GM21723 (cell line): ENCODE results near the gene NAPA.

Experiments
- ATAC-seq: cut with Tn5 transposase; IDR thresholded peaks from one replicate; pipeline ENCODE4 v1.9.1; 2021; ENCODE audit warnings: mild to moderate bottlenecking, moderate library complexity; ENCODE audit not compliant: unreplicated experiment

NAPA gene

DNA sequence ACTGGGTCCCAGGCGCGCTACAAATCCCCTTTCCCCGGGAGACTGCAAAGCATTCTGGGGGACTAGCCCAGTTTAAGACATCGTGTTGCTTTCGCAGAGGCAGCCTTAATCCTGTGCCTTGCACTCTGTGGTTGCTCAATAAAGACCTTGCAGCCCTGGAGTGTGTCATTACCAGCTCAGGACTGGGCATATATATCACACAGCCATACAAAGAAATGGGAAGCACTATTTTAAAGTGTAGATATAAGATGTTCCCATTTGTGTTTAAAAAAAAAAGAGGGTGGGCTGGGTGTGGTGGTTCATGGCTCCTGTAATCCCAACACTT is 11.1 kb downstream of the NAPA start:
- ATAC-seq, result no peak

DNA sequence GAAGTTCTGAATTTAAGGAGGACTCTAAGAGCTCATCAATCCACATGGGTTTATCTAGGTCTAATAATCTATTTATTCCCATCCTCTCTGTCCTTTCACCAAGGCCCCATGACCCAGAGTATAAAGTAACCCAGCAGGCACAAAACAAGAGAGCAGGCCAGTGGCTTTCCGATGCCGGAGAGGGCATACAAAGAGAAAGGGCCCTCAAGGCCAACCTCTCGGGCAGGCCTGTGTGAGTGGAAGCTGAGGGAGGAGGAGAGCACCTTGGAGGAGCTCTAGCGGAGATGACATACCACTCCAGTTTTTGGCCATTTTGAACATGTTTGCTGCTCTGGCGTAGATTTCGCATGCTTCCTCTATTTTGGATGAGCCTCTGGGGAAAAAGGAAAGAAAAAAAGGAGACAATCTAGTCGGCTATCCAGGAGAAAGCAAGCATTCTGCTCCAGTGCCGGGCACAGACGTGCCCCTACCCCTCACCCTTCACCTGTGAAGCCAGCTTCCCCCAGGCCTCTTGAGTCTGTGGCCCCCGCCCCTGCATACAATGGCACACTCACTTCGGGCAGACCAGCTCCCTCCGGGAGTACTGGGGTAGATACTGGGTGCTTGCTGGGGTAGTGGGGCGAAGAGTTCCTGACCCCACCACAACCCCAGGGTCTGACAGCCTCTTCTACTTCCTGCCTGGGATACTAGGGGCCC is 11.6 kb downstream of the NAPA start:
- no peak for ATAC-seq

- ATAC-seq, result no peak
These were observed 14.7 kb downstream of the NAPA start for GRCh38 chr19:47499863-47500830.

GRCh38 chr19:47499371-47499770 is 15.5 kb downstream of the NAPA start:
- no peak for ATAC-seq

DNA sequence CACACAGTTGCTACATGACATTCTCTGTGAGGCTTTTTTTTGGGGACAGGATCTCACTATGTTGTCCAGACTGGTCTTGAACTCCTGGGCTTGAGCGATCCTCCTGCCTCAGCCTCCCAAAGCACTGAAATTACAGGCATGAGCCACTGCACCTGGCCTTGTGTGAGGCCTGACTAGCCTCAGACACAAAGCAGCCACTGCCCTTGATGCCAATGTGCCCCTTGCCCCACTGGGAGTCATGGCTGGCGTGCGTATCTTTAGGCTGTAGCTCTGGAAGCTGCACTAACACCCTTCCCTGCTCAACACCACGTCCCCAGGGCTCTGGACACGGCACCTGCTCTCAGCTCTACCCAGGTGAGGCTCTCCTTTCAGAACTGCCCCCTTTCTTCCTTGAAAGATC is 16.3 kb downstream of the NAPA start:
- ATAC-seq, result no peak

- ATAC-seq, result no peak
These were observed 16.9 kb downstream of the NAPA start for GRCh38 chr19:47497821-47498520.

- no peak for ATAC-seq
These were observed 17.7 kb downstream of the NAPA start for GRCh38 chr19:47497050-47497766.

DNA sequence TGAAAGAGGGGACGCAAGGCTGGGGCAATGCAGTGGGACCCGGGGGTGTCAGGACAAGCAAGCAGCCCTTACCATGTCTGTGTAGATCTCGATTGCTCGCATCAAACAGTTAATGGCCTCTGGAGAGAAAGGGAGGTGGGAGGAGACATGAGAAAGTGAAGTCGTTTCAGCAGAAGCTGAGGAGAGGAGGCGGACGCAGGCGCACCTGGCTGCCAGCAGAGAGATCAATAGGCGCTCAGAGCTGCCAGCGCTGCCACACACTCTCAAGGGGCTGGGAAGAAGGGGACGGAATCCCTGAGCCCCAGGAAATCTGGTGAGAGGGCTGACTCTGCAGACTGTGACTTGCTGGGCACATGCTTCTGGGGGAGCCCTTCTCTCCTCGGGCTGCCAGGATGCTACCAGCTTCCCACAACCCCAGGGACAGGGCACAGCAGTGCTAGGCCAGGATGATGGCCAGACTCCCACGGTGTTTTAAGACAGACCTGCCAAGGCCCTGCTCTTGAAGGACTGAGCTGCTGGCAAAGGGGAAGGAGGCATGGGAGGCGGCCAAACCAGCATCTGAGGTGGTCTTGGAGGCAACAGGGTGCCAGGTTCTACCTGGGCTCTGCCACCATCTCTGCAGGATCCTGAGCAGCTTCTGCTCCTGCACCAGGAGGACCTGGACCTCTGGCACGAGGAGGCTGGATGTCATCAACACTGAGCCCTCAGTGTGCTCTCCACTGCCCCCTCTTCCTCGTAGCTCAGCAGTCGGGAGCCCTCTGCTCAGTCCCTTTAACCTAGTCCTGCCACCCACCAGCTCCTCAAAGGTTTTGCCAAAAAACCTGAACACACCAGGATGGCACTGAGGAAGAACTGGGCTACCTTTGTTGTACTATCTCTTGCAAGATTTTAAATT is 19.1 kb downstream of the NAPA start:
- ATAC-seq, result no peak

DNA sequence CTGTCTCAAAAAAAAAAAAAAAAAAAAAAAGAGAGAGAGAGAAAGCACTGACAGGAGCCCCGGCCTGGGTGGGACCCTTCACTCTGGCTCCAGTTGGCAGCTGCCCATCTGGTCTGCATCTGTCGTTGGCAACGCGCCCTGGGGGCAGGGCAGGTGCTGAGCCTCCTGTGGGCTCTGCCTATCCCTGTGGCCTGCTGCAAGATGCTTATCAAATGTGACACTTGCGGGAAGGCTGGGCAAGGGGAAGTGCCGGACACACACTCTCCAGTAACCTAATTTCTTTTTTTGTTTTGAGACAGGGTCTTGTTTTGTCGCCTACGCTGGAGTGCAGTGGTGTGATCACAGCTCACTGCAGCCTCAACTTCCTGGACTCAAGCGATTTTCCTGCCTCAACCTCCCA is 20.1 kb downstream of the NAPA start:
- no peak for ATAC-seq

DNA sequence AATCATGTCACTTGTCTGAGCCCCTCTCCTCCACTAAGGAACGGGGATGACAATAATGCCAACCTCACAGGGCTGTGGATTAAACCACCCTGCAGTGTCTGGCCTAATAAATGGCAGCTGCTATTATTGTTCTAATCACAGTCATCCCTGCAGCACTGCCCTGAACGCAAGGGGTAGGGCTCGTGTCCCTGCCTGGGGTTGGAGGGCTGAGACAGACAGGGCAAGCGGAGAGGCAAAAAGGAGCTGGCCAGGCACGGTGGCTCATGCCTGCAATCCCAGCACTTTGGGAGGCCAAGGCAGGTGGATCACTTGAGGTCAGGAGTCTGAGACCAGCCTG is 20.7 kb downstream of the NAPA start:
- no peak for ATAC-seq

GRCh38 chr19:47493378-47494210 is 21.3 kb downstream of the NAPA start:
- ATAC-seq, result no peak

GRCh38 chr19:47492571-47493377 is 22.1 kb downstream of the NAPA start:
- no peak for ATAC-seq

DNA sequence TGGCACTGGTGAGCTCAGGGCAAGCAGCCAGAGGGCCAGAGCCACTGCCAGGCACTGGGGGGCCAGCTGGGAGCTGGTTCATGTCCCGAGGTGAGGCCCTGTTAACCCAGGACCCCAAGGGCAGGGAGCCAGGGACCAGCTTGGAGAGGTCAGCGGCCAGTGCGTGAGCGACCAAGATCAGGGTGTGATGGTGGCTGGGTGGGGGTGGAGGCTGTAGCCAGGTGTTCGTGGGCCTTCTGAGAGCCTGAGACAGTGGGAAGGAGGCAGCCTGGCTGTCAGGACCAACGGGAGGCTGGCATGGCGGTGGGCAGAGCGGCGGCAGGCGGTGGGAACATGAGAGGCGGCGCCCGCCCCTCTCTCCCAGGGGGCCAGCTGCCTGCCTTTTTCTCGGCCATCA is 22.7 kb downstream of the NAPA start:
- no peak for ATAC-seq

GRCh38 chr19:47491358-47492136 is 23.3 kb downstream of the NAPA start:
- ATAC-seq, result no peak

GRCh38 chr19:47490847-47491246 is 24.0 kb downstream of the NAPA start:
- no peak for ATAC-seq

DNA sequence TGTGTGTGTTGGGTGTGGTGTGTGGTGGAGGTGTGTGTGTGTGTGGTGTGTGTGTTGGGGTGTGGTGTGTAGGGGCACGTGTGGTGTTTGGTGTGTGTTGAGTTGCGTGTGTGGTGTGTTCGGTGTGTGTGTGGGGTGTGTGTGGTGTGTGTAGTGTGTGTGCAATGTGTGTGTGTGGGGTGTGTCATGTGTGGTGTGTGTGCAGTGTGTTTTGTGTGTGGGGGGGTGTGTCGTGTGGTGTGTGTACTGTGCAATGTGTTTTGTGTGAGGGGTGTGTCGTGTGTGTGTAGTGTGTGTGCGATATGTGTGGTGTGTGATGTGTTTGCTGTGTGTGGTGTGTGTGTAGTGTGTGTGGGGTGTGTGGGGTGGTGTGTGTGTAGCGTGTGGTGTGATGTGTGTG is 24.8 kb downstream of the NAPA start:
- ATAC-seq, result no peak

DNA sequence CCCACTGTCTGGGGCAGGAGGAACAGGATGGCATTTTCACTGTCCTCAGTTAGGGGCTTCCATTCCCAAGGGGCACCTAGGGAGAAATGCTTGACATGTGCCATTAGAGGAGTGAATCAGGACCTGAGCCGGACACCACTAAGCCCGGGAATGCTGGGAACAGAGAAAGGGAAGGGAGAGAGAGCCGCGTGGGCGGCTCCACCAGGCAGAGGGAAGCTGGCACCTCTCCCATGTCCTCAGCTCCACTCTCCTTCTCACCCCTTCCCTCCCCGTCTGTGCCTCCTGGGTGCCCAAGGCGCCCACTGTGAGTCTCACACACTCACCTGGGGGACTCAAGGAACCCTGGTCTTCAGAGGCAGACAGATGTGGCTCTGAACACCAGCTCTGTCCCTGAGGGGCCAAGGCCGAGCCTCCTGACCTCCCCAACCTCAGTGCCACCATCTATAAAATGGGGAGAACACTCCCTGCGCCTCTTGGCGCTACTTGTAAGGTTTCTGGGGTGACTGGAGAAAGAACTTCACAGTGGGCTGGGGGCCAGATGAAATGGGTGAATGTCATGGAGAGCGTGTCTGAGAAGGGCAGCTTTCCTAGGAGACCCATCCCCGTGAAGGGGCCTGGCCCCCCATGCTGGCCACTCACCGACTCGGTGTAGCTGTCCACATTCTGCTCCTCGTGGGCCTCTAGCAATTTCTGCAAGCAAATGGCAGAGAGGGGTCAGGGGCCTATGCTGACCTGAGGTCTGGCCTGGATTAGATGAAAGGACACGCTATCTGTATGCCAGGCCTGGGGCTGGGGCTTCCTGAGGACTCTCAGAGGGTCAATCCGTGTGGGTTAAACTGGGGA is 25.6 kb downstream of the NAPA start:
- ATAC-seq, result no peak
